Right lobe of liver (tissue), 4 donors: Measurements from ENCODE around the gene ARG2.

Experiments used
- CTCF ChIP-seq, 4 donors: fragments of 200-600 bp in 3 of 4; fragments of 450-650 bp in 1 of 4; IDR thresholded peaks; one replicate each; pipeline versions ENCODE4 v1.5.1 to v1.8.0; 2016 to 2022; ENCODE audit warnings: antibody characterized with exemption in 4 of 4, mild to moderate bottlenecking in 2 of 4
- POLR2A ChIP-seq: fragments of 450-650 bp; IDR thresholded peaks from one replicate; pipeline ENCODE4 v1.6.1; 2017; ENCODE audit warnings: antibody characterized with exemption, mild to moderate bottlenecking
- donor health status: DM: no; HTN: no; CAD: no.
- donor health status: DM: no; HTN: no; CAD: no.
- donor health status: DM: no; HTN: yes; CAD: no.

- TF ChIP-seq CTCF (IDR thresholded peaks at IDR 0.05) (no peak), POLR2A (no peak)
These were observed 30.4 kb upstream of the ARG2 start for GRCh38 chr14:67589204-67589770.
